ENCODE data around the gene FANCI. TPM values are rescaled to one million over a fixed set of nuclear protein-coding genes. Genes with fewer than 3 reads are reported as not detected.

FANCI gene
- total RNA-seq, 1 experiment from 2014 or later = 60.3 TPM

DNA sequence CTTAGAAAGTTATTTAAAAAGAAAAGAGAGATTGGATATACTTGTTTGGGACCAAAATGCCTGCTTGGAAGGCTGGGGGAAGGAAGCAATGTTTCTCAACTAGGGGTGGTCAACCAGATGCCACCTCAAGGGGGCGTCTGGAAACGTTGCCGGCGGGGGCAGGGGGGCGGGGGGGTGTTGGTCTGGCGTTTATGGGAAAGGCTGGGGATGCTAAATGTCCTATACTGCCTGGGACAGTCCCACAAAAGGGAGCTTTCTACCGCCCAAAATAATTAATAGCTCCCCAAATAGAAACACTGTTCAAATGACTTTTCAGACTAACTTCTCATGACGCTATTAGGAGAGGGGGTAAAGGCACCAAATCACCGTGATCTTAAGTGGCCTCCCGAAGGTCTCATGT, 88.7 kb downstream of the FANCI start:
- Histone ChIP-seq H3K9me3 (ENCODE audit: low read length) (no peaks in the 10 kb centered on the region), H3K9ac (ENCODE audit: low read length) (peak overlapping the region; percentile 91; the same call in 1 of the 2 replicates), H3K4me3 (ENCODE audit: low read length) (peak overlapping the region; percentile 96; the same call in 1 of the 2 replicates), H4K20me1 (ENCODE audit: insufficient read depth, low read depth, low read length) (peaks cover 60% of the 10 kb centered on the region), H3K36me3 (ENCODE audit: insufficient read depth, low read length) (peaks cover 50% of the 10 kb centered on the region; the same call in 1 of the 2 replicates), H3K4me1 (ENCODE audit: low read length) (peaks cover 37% of the 10 kb centered on the region), H3K27me3 (ENCODE audit: low read length) (no peaks in the 10 kb centered on the region), H3K27ac (ENCODE audit: low read length) (no peak overlapping the region), H2AFZ (ENCODE audit: low read length) (no peak overlapping the region), H3K4me2 (ENCODE audit: low read depth, low read length, poor library complexity, severe bottlenecking) (peak overlapping the region; percentile 96), H3K9me2 (replicated peaks; ENCODE audit: insufficient read depth, low read length) (no peaks in the 10 kb centered on the region), H3K79me2 (ENCODE audit: low read length) (peaks cover 53% of the 10 kb centered on the region)
- peak; percentile 57 for DNase-seq

- Histone ChIP-seq H3K27ac (ENCODE audit: low read length) (no peak overlapping the region), H3K9ac (ENCODE audit: low read length) (peak overlapping the region; percentile 91), H3K36me3 (ENCODE audit: insufficient read depth, low read length) (peaks cover 43% of the 10 kb centered on the region; the same call in 1 of the 2 replicates), H3K79me2 (ENCODE audit: low read length) (peaks cover 53% of the 10 kb centered on the region), H3K4me3 (ENCODE audit: low read length) (peak overlapping the region; percentile 96), H3K9me3 (ENCODE audit: low read length) (no peaks in the 10 kb centered on the region), H3K4me1 (ENCODE audit: low read length) (peaks cover 37% of the 10 kb centered on the region), H3K27me3 (ENCODE audit: low read length) (no peaks in the 10 kb centered on the region), H4K20me1 (ENCODE audit: insufficient read depth, low read depth, low read length) (peaks cover 55% of the 10 kb centered on the region), H3K4me2 (ENCODE audit: low read depth, low read length, poor library complexity, severe bottlenecking) (peak overlapping the region; percentile 96), H3K9me2 (replicated peaks; ENCODE audit: insufficient read depth, low read length) (no peaks in the 10 kb centered on the region), H2AFZ (ENCODE audit: low read length) (no peak overlapping the region)
- DNase-seq = no peak
Measured at GRCh38 chr15:89333011-89333860, 89.5 kb downstream of the FANCI start.

GRCh38 chr15:89333959-89334509, 90.3 kb downstream of the FANCI start:
- Histone ChIP-seq H3K27me3 (ENCODE audit: low read length) (no peaks in the 10 kb centered on the region), H2AFZ (ENCODE audit: low read length) (no peak overlapping the region), H3K27ac (ENCODE audit: low read length) (peak overlapping the region; percentile 48; the same call in 1 of the 2 replicates), H3K9me2 (replicated peaks; ENCODE audit: insufficient read depth, low read length) (no peaks in the 10 kb centered on the region), H3K9me3 (ENCODE audit: low read length) (no peaks in the 10 kb centered on the region), H3K4me3 (ENCODE audit: low read length) (peak overlapping the region; percentile 96), H4K20me1 (ENCODE audit: insufficient read depth, low read depth, low read length) (peaks cover 47% of the 10 kb centered on the region), H3K36me3 (ENCODE audit: insufficient read depth, low read length) (peaks cover 37% of the 10 kb centered on the region; the same call in 1 of the 2 replicates), H3K79me2 (ENCODE audit: low read length) (peaks cover 53% of the 10 kb centered on the region), H3K9ac (ENCODE audit: low read length) (peak overlapping the region; percentile 91), H3K4me2 (ENCODE audit: low read depth, low read length, poor library complexity, severe bottlenecking) (peak overlapping the region; percentile 96), H3K4me1 (ENCODE audit: low read length) (peaks cover 39% of the 10 kb centered on the region)
- peak; percentile 59 for DNase-seq

DNA sequence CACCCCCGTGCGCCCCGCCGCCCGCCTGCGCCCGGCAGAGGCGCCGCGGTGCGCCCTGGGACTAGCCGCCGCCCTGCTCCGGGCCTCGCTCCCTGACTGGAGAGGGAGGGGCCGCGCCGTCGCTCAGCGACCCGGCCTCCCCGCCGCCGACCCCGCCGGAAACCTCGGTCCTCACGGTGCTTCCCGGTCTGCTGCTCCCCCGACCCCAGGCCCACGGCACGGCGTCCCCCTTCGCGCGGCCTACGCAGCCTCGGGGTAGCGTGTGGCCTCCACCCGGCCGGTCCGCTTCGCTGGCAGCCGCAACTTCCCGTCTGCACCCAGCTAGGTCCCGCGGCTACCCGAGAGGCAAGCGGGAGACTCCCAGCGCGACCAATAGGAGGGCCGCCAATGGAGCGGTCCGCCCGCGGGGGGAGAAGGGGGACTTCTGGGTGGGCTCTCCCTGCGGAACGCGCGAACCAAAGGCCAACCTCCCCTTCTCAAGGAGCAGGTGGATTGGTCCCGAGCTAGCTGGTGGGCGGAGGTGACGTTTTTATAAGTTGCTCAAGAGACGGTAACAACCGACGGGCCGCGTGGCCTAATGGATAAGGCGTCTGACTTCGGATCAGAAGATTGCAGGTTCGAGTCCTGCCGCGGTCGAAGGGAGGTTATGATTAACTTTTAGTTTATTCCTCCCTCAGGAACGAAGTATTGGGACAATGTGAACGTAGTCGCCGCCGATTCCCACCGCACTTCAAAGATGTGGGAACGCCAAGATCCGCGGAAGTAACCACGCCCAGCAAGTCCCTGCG, 90.9 kb downstream of the FANCI start, which contains the start of gene POLG:
POLG (minus strand) TSS at position 315 of the 788 bp plus-strand sequence. CDS start 1,070 bp downstream, outside the sequence.
- H4K20me1 ChIP-seq (ENCODE audit: insufficient read depth, low read depth, low read length) = peaks cover 42% of the 10 kb centered on the region
- H3K27me3 ChIP-seq (ENCODE audit: low read length) = no peaks in the 10 kb centered on the region
- H3K9ac ChIP-seq (ENCODE audit: low read length) = peak within 1 kb of the TSS; percentile 91
- H3K4me2 ChIP-seq (ENCODE audit: low read depth, low read length, poor library complexity, severe bottlenecking) = peak within 1 kb of the TSS; percentile 96
- H3K4me1 ChIP-seq (ENCODE audit: low read length) = peaks cover 43% of the 10 kb centered on the region
- peak within 1 kb of the TSS; percentile 76 for H2AFZ ChIP-seq (ENCODE audit: low read length)
- H3K9me2 ChIP-seq (replicated peaks; ENCODE audit: insufficient read depth, low read length) = no peaks in the 10 kb centered on the region
- DNase-seq = peak; percentile 99
- H3K27ac ChIP-seq (ENCODE audit: low read length) = peak within 1 kb of the TSS; percentile 48
- peak within 1 kb of the TSS; percentile 96 for H3K4me3 ChIP-seq (ENCODE audit: low read length)
- H3K9me3 ChIP-seq (ENCODE audit: low read length) = no peaks in the 10 kb centered on the region
- peaks cover 30% of the 10 kb centered on the region; the same call in 1 of the 2 replicates for H3K36me3 ChIP-seq (ENCODE audit: insufficient read depth, low read length)
- peaks cover 46% of the 10 kb centered on the region for H3K79me2 ChIP-seq (ENCODE audit: low read length)

GRCh38 chr15:89335298-89336041, 91.7 kb downstream of the FANCI start:
- no peaks in the 10 kb centered on the region for H3K27me3 ChIP-seq (ENCODE audit: low read length)
- DNase-seq = no peak
- H3K9ac ChIP-seq (ENCODE audit: low read length) = peak overlapping the region; percentile 65
- H4K20me1 ChIP-seq (ENCODE audit: insufficient read depth, low read depth, low read length) = peaks cover 34% of the 10 kb centered on the region
- peak overlapping the region; percentile 95 for H3K4me2 ChIP-seq (ENCODE audit: low read depth, low read length, poor library complexity, severe bottlenecking)
- H3K9me3 ChIP-seq (ENCODE audit: low read length) = no peaks in the 10 kb centered on the region
- peak overlapping the region; percentile 80 for H3K4me3 ChIP-seq (ENCODE audit: low read length)
- no peaks in the 10 kb centered on the region for H3K9me2 ChIP-seq (replicated peaks; ENCODE audit: insufficient read depth, low read length)
- H2AFZ ChIP-seq (ENCODE audit: low read length) = peak overlapping the region; percentile 76
- H3K79me2 ChIP-seq (ENCODE audit: low read length) = peaks cover 39% of the 10 kb centered on the region
- H3K27ac ChIP-seq (ENCODE audit: low read length) = no peak overlapping the region
- H3K36me3 ChIP-seq (ENCODE audit: insufficient read depth, low read length) = peaks cover 23% of the 10 kb centered on the region; the same call in 1 of the 2 replicates
- H3K4me1 ChIP-seq (ENCODE audit: low read length) = peaks cover 43% of the 10 kb centered on the region

GRCh38 chr15:89338036-89338435, 94.3 kb downstream of the FANCI start:
- H3K79me2 ChIP-seq (ENCODE audit: low read length) = peaks cover 13% of the 10 kb centered on the region
- H3K9me3 ChIP-seq (ENCODE audit: low read length) = no peaks in the 10 kb centered on the region
- no peaks in the 10 kb centered on the region for H3K27me3 ChIP-seq (ENCODE audit: low read length)
- no peak overlapping the region for H3K27ac ChIP-seq (ENCODE audit: low read length)
- H3K9ac ChIP-seq (ENCODE audit: low read length) = no peak overlapping the region
- H3K9me2 ChIP-seq (replicated peaks; ENCODE audit: insufficient read depth, low read length) = no peaks in the 10 kb centered on the region
- H3K4me1 ChIP-seq (ENCODE audit: low read length) = peaks cover 27% of the 10 kb centered on the region
- no peak for DNase-seq
- no peak overlapping the region for H2AFZ ChIP-seq (ENCODE audit: low read length)
- H3K36me3 ChIP-seq (ENCODE audit: insufficient read depth, low read length) = peaks cover 1% of the 10 kb centered on the region; the same call in 1 of the 2 replicates
- H3K4me2 ChIP-seq (ENCODE audit: low read depth, low read length, poor library complexity, severe bottlenecking) = no peak overlapping the region
- no peak overlapping the region for H3K4me3 ChIP-seq (ENCODE audit: low read length)
- H4K20me1 ChIP-seq (ENCODE audit: insufficient read depth, low read depth, low read length) = peaks cover 11% of the 10 kb centered on the region

DNA sequence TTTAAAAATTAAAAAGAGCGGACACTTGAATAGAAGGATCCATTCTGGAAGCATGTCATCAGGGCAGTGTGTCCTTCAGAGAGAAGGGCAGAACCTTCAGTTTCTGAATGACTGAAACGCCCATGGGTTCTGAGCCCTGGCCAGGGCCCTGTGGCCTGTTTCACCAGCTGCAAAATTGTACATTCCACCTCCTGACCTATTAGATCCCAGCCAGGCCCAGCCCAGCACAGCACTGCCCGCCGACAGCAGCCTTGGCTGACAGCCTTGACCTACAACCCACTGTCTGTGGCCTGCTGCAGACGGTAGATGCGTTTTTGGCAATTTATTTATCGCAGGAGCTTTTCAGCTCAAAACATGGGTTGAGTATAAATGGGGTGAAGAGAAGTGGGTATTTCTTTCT, 96.8 kb downstream of the FANCI start:
- no peak overlapping the region for H2AFZ ChIP-seq (ENCODE audit: low read length)
- H3K9ac ChIP-seq (ENCODE audit: low read length) = no peak overlapping the region
- peaks cover 13% of the 10 kb centered on the region for H3K4me1 ChIP-seq (ENCODE audit: low read length)
- H3K4me2 ChIP-seq (ENCODE audit: low read depth, low read length, poor library complexity, severe bottlenecking) = no peak overlapping the region
- no peaks in the 10 kb centered on the region for H3K36me3 ChIP-seq (ENCODE audit: insufficient read depth, low read length)
- H3K79me2 ChIP-seq (ENCODE audit: low read length) = no peaks in the 10 kb centered on the region
- no peak for DNase-seq
- H3K9me3 ChIP-seq (ENCODE audit: low read length) = no peaks in the 10 kb centered on the region
- H3K4me3 ChIP-seq (ENCODE audit: low read length) = no peak overlapping the region
- H4K20me1 ChIP-seq (ENCODE audit: insufficient read depth, low read depth, low read length) = no peaks in the 10 kb centered on the region
- H3K27ac ChIP-seq (ENCODE audit: low read length) = no peak overlapping the region
- no peaks in the 10 kb centered on the region for H3K9me2 ChIP-seq (replicated peaks; ENCODE audit: insufficient read depth, low read length)
- no peaks in the 10 kb centered on the region for H3K27me3 ChIP-seq (ENCODE audit: low read length)
